HEK293T (cell line): Measurements from ENCODE around the gene DOCK3.

Experiments used
- ARNT ChIP-seq: fragments of 450-650 bp; IDR thresholded peaks from 2 replicates; pipeline ENCODE4 v1.6.1; 2017; ENCODE audit warnings: mild to moderate bottlenecking
- BHLHE40 ChIP-seq: fragments of 450-650 bp; IDR thresholded peaks from 2 replicates; pipeline ENCODE4 v1.6.1; 2016; ENCODE audit warnings: mild to moderate bottlenecking, moderate library complexity, borderline replicate concordance
- ELF4 ChIP-seq: fragments of 450-650 bp; IDR thresholded peaks from 2 replicates; pipeline ENCODE4 v1.6.1; 2017; ENCODE audit warnings: antibody characterized with exemption
- FOXA1 ChIP-seq: fragments of 450-650 bp; IDR thresholded peaks from 2 replicates; pipeline ENCODE4 v1.6.1; 2016; ENCODE audit warnings: mild to moderate bottlenecking
- FOXK2 ChIP-seq: fragments of 450-650 bp; IDR thresholded peaks from 2 replicates; pipeline ENCODE4 v1.6.1; 2016; ENCODE audit warnings: mild to moderate bottlenecking
- FOXM1 ChIP-seq: fragments of 450-650 bp; IDR thresholded peaks from 2 replicates; pipeline ENCODE4 v1.6.1; 2017; ENCODE audit warnings: mild to moderate bottlenecking, borderline replicate concordance
- HDGF ChIP-seq: fragments of 450-650 bp; IDR thresholded peaks from 2 replicates; pipeline ENCODE4 v1.6.1; 2017; ENCODE audit warnings: antibody characterized with exemption, borderline replicate concordance
- L3MBTL2 ChIP-seq: fragments of 450-650 bp; conservative IDR thresholded peaks from 2 replicates; pipeline ENCODE4 v1.6.1; 2016; ENCODE audit warnings: mild to moderate bottlenecking
- LEF1 ChIP-seq: fragments of 450-650 bp; IDR thresholded peaks from 2 replicates; pipeline ENCODE4 v1.6.1; 2017; ENCODE audit warnings: mild to moderate bottlenecking, borderline replicate concordance
- NFRKB ChIP-seq: fragments of 450-650 bp; IDR thresholded peaks from 2 replicates; pipeline ENCODE4 v1.6.1; 2016; ENCODE audit warnings: mild to moderate bottlenecking, moderate library complexity
- SP1 ChIP-seq: fragments of 450-650 bp; IDR thresholded peaks from 2 replicates; pipeline ENCODE4 v1.6.1; 2017
- SUZ12 ChIP-seq: fragments of 450-650 bp; IDR thresholded peaks from 2 replicates; pipeline ENCODE4 v1.6.1; 2016; ENCODE audit warnings: mild to moderate bottlenecking
- TARDBP ChIP-seq: fragments of 450-650 bp; IDR thresholded peaks from 2 replicates; pipeline ENCODE4 v1.6.1; 2016
- ZNF384 ChIP-seq: fragments of 450-650 bp; IDR thresholded peaks from 2 replicates; pipeline ENCODE4 v1.6.1; 2016

- no peak for TF ChIP-seq TARDBP
- TF ChIP-seq SP1 = no peak
- TF ChIP-seq FOXK2 = no peak
- TF ChIP-seq SUZ12 = no peak
- TF ChIP-seq ARNT = no peak
- no peak for TF ChIP-seq ZNF384
- TF ChIP-seq FOXM1 = no peak
- no peak for TF ChIP-seq FOXA1
- TF ChIP-seq HDGF = no peak
- TF ChIP-seq NFRKB = no peak
- TF ChIP-seq L3MBTL2 = no peak
- no peak for TF ChIP-seq LEF1
- TF ChIP-seq ELF4 = no peak
- TF ChIP-seq BHLHE40 = no peak
Observed at GRCh38 chr3:50689558-50689957, 14.8 kb downstream of the DOCK3 start.
